GM12865 (cell line): ENCODE data around the gene ZNF672.

ENCODE experiments used
- DNase-seq: peaks from one replicate; pipeline ENCODE4 v3.0.0; 2010; ENCODE audit warnings: low read depth
- H3K4me3 ChIP-seq: 2 replicates; pipeline ENCODE4 v1.5.1; 2011; ENCODE audit warnings: mild to moderate bottlenecking, low read depth, low read length, control low read depth
- CTCF ChIP-seq: IDR thresholded peaks from 2 replicates; pipeline ENCODE4 v1.5.1; 2011; ENCODE audit warnings: low read length, control low read depth, low read depth, inconsistent platforms; ENCODE audit not compliant: insufficient read depth; ENCODE audit errors: missing control alignments

ZNF672 gene

GRCh38 chr1:248808876-248809275 lies 29.1 kb upstream of the ZNF672 start:
- DNase-seq = no peak
- no peak overlapping the region for H3K4me3 ChIP-seq
- no peak for TF ChIP-seq CTCF

GRCh38 chr1:248810000-248810726 lies 27.9 kb upstream of the ZNF672 start:
- no peak overlapping the region for H3K4me3 ChIP-seq
- no peak for DNase-seq
- no peak for TF ChIP-seq CTCF

GRCh38 chr1:248810727-248811513 lies 27.1 kb upstream of the ZNF672 start:
- DNase-seq = no peak
- no peak for TF ChIP-seq CTCF
- no peak overlapping the region for H3K4me3 ChIP-seq

GRCh38 chr1:248811514-248812490 lies 26.2 kb upstream of the ZNF672 start:
- no peak for DNase-seq
- no peak overlapping the region for H3K4me3 ChIP-seq
- no peak for TF ChIP-seq CTCF

- no peak for TF ChIP-seq CTCF
- no peak for DNase-seq
- no peak overlapping the region for H3K4me3 ChIP-seq
These were observed 25.1 kb upstream of the ZNF672 start for GRCh38 chr1:248812736-248813425.

GRCh38 chr1:248813546-248813945 lies 24.5 kb upstream of the ZNF672 start:
- no peak for TF ChIP-seq CTCF
- H3K4me3 ChIP-seq = no peak overlapping the region
- DNase-seq = no peak
